A673 (cell line): Measurements from ENCODE around the gene ADAMTSL1.

Experiments
- EZH2 ChIP-seq: fragments of 200-600 bp; sonication (generic); IDR thresholded peaks from 2 replicates; pipeline ENCODE4 v1.6.1; 2017; ENCODE audit warnings: borderline replicate concordance, low read depth, mild to moderate bottlenecking, mixed read lengths, antibody characterized with exemption, low read length; ENCODE audit not compliant: poor library complexity, severe bottlenecking
- TF ChIP-seq, protein P1 (sequence below): fragments of 300-800, 200-600 bp; sonication (generic); conservative IDR thresholded peaks from 2 replicates; pipeline ENCODE4 v1.5.1; 2017; ENCODE audit warnings: low read depth, mild to moderate bottlenecking, antibody characterized with exemption, low read length, moderate library complexity, mixed read lengths

DNA sequence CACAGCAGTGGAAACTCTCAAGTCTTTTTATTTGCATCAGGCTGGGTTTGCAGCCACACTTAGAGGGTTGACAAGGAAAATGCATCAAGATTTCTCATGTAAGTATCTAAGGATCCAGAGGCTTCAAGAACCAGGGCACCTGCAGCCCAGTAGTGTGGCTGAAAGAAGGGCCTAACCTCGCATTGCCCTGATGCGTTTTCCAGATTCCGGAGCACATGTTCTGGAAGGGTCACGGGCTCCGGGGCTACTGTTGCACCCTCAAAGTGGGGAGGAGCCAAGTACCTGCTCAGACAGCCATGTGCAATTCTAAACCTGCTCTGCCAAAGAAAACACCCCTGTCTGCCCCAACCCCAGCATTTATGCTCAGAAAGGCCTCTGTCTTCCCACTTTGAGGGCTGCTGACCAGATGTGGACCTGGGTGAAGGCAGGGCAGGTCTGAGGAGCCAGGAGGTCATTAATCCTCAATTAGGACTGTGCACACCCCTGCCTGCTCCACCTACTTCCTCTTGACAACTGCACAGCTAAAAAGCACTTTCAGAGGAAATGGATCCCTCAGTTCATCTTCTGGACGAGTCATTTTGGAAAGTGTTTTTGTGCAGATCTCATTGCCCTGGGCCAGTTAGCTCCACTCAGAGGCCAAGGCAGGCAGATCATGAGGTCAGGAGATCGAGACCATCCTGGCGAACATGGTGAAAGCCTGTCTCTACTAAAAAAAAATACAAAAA lies 448.4 kb downstream of the ADAMTSL1 start:
- TF ChIP-seq EZH2 = no peak
- TF ChIP-seq, protein P1, sequence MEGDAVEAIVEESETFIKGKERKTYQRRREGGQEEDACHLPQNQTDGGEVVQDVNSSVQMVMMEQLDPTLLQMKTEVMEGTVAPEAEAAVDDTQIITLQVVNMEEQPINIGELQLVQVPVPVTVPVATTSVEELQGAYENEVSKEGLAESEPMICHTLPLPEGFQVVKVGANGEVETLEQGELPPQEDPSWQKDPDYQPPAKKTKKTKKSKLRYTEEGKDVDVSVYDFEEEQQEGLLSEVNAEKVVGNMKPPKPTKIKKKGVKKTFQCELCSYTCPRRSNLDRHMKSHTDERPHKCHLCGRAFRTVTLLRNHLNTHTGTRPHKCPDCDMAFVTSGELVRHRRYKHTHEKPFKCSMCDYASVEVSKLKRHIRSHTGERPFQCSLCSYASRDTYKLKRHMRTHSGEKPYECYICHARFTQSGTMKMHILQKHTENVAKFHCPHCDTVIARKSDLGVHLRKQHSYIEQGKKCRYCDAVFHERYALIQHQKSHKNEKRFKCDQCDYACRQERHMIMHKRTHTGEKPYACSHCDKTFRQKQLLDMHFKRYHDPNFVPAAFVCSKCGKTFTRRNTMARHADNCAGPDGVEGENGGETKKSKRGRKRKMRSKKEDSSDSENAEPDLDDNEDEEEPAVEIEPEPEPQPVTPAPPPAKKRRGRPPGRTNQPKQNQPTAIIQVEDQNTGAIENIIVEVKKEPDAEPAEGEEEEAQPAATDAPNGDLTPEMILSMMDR = no peak
